ENCODE data around the gene KCNJ1.

KCNJ1 gene

GRCh38 chr11:128882451-128882850 is 15.4 kb upstream of the KCNJ1 start:
- DNase-seq (ENCODE audit: low spot score): no peak
- no peak for FAIRE-seq

- FAIRE-seq: no peak
- no peak for DNase-seq (ENCODE audit: low spot score)
Observed at GRCh38 chr11:128881221-128881620, 14.1 kb upstream of the KCNJ1 start.

- DNase-seq (ENCODE audit: low spot score) (no peak), FAIRE-seq (no peak)
Observed at GRCh38 chr11:128879817-128880216, 12.7 kb upstream of the KCNJ1 start.

- FAIRE-seq (no peak), DNase-seq (ENCODE audit: low spot score) (no peak)
Observed at GRCh38 chr11:128878455-128878854, 11.4 kb upstream of the KCNJ1 start.

GRCh38 chr11:128877726-128878125 is 10.6 kb upstream of the KCNJ1 start:
- no peak for DNase-seq (ENCODE audit: low spot score)
- FAIRE-seq: no peak

- DNase-seq (ENCODE audit: low spot score): no peak
- FAIRE-seq: no peak
Observed at GRCh38 chr11:128876133-128876650, 9.1 kb upstream of the KCNJ1 start.

GRCh38 chr11:128874427-128874826 is 7.3 kb upstream of the KCNJ1 start:
- FAIRE-seq: no peak
- DNase-seq (ENCODE audit: low spot score): no peak

- no peak for DNase-seq (ENCODE audit: low spot score)
- no peak for FAIRE-seq
Observed at GRCh38 chr11:128872594-128872993, 5.5 kb upstream of the KCNJ1 start.

GRCh38 chr11:128872094-128872493 is 5.0 kb upstream of the KCNJ1 start:
- FAIRE-seq (no peak), DNase-seq (ENCODE audit: low spot score) (no peak)

- FAIRE-seq (no peak), DNase-seq (ENCODE audit: low spot score) (no peak)
Observed at GRCh38 chr11:128871168-128871610, 4.1 kb upstream of the KCNJ1 start.

- FAIRE-seq (no peak), DNase-seq (ENCODE audit: low spot score) (no peak)
Observed at GRCh38 chr11:128868841-128869671, 2.0 kb upstream of the KCNJ1 start.

GRCh38 chr11:128865490-128865889 is 1.6 kb downstream of the KCNJ1 start:
- FAIRE-seq (no peak), DNase-seq (ENCODE audit: low spot score) (no peak)

GRCh38 chr11:128862908-128863660 is 4.0 kb downstream of the KCNJ1 start:
- no peak for DNase-seq (ENCODE audit: low spot score)

GRCh38 chr11:128862406-128862805 is 4.7 kb downstream of the KCNJ1 start:
- FAIRE-seq: no peak

More at GRCh38 chr11:128862908-128863660, 4.0 kb downstream of the KCNJ1 start:
- FAIRE-seq: no peak

GRCh38 chr11:128860571-128861361 is 6.3 kb downstream of the KCNJ1 start:
- no peak for FAIRE-seq

More at GRCh38 chr11:128862406-128862805, 4.7 kb downstream of the KCNJ1 start:
- no peak for DNase-seq (ENCODE audit: low spot score)

GRCh38 chr11:128859563-128860441 is 7.3 kb downstream of the KCNJ1 start:
- FAIRE-seq (no peak), DNase-seq (ENCODE audit: low spot score) (peak; percentile 75)

More at GRCh38 chr11:128860571-128861361, 6.3 kb downstream of the KCNJ1 start:
- DNase-seq (ENCODE audit: low spot score): no peak

GRCh38 chr11:128857341-128857740 is 9.8 kb downstream of the KCNJ1 start:
- no peak for FAIRE-seq
- DNase-seq (ENCODE audit: low spot score): no peak

- DNase-seq (ENCODE audit: low spot score): no peak
Observed at GRCh38 chr11:128856241-128856640, 10.9 kb downstream of the KCNJ1 start.

GRCh38 chr11:128854841-128855240 is 12.3 kb downstream of the KCNJ1 start:
- FAIRE-seq: no peak

More at GRCh38 chr11:128856241-128856640, 10.9 kb downstream of the KCNJ1 start:
- no peak for FAIRE-seq

GRCh38 chr11:128853559-128853958 is 13.5 kb downstream of the KCNJ1 start:
- no peak for FAIRE-seq
- DNase-seq (ENCODE audit: low spot score): no peak

More at GRCh38 chr11:128854841-128855240, 12.3 kb downstream of the KCNJ1 start:
- no peak for DNase-seq (ENCODE audit: low spot score)

Measured in urothelium cell line (cell line).